Heart right ventricle (tissue), 16 donors: ENCODE data around the gene KLF6. TPM values are rescaled to one million over a fixed set of nuclear protein-coding genes. Genes with fewer than 3 reads are reported as not detected.

Experiments used
- ATAC-seq, 8 donors: fragments of 200-7000 bp; cut with Tn5 transposase; one replicate each; pipeline ENCODE4 v1.9.1; 2020; ENCODE audit warnings: mild to moderate bottlenecking in 8 of 8, moderate library complexity in 8 of 8, moderate number of reproducible peaks in 1 of 8
- DNase-seq, 2 donors: peaks; one replicate each; pipeline ENCODE4 v3.0.0-alpha.2; 2020
- H3K27ac ChIP-seq, 10 donors: fragments of 200-600 bp; sonication (generic) in 2 of 10; one replicate each; pipeline versions ENCODE4 v1.5.0 to v1.8.0; 2020 to 2022; ENCODE audit warnings: mild to moderate bottlenecking in 3 of 10
- H3K27me3 ChIP-seq, 7 donors: fragments of 200-600 bp; one replicate each; pipeline ENCODE4 v1.8.0; 2021 to 2022; ENCODE audit warnings: mild to moderate bottlenecking in 2 of 7
- H3K36me3 ChIP-seq, 9 donors: fragments of 200-600 bp; sonication (generic) in 1 of 9; one replicate each; pipeline versions ENCODE4 v1.5.0 to v1.8.0; 2020 to 2022; ENCODE audit warnings: mild to moderate bottlenecking in 2 of 9
- H3K4me1 ChIP-seq, 9 donors: fragments of 200-600 bp; sonication (generic) in 1 of 9; one replicate each; pipeline versions ENCODE4 v1.5.0 to v1.8.0; 2020 to 2022; ENCODE audit warnings: mild to moderate bottlenecking in 4 of 9
- H3K4me3 ChIP-seq, 10 donors: fragments of 200-600 bp; sonication (generic) in 2 of 10; one replicate each; pipeline versions ENCODE4 v1.5.0 to v1.8.0; 2020 to 2022; ENCODE audit warnings: mild to moderate bottlenecking in 7 of 10, moderate library complexity in 2 of 10
- H3K9me3 ChIP-seq, 11 donors: fragments of 200-600 bp in 10 of 11; sonication (generic) in 2 of 11; one replicate each; pipeline versions ENCODE4 v1.5.0 to v1.8.0; 2013 to 2022; ENCODE audit warnings: mild to moderate bottlenecking in 2 of 11, control low read depth in 1 of 11, moderate library complexity in 1 of 11
- WGBS, 2 donors: extraction: QIAGEN DNeasy Blood & Tissue Kit; methylation state at CpG; one replicate each; pipeline ENCODE4 v1.1.7; 2013; ENCODE audit warnings: inconsistent platforms in 1 of 2; 5-methylcytosine and 5-hydroxymethylcytosine counted together
- intact Hi-C, 10 donors: fragments of 100-400 bp; cut with DNase I; formaldehyde crosslinking; loops; one replicate each; pipeline versions ENCODE4 v1.11.1 to v1.14.2; 2022
- polyA plus RNA-seq, 2 donors: library from polyadenylated mRNA; stranded (reverse); fragments of 200-250 nt; gene quantifications; one replicate each; pipeline ENCODE4 v1.2.3, GENCODE V29; 2013
- total RNA-seq, 10 donors: library from RNA; stranded (reverse); fragmentation: NEBNext Ultra II Directional in 3 of 10; extraction: Animal tissue kit (Norgen Biotek cat#: 25700) in 3 of 10; gene quantifications; one replicate each; pipeline versions ENCODE4 v1.2.1 to v1.2.4, GENCODE V29; 2021 to 2023
- TF ChIP-seq, protein P1 (sequence below), 9 donors: fragments of 200-600 bp; sonication (generic) in 2 of 9; IDR thresholded peaks; one replicate each; pipeline versions ENCODE4 v1.5.0 to v1.8.0; 2021 to 2022; ENCODE audit warnings: antibody characterized with exemption in 9 of 9, mild to moderate bottlenecking in 5 of 9, moderate library complexity in 1 of 9
- donor health status: Arrhythmogenic right ventricular cardiomyopathy.
- donor health status: ischemic (EF 13 %, LVEDD 7.1; RV severe dilation, severe dysfunction).
- donor health status: healthy with polysubstance abuse.
- donor health status: DM: no; HTN: yes; CAD: no.
- donor health status: DM: no; HTN: no; CAD: no.
- donor health status: ischemic (EF 25% LVEDD 6.9; RV normal size, moderate dysfunction).
- donor health status: ischemic (EF 25% LVEDD 5.7; RV mildly dilated, moderate dysfunction).
- donor health status: healthy.
- donor health status: DM: yes; HTN: yes; CAD: no.
- donor health status: Ischemic cardiomyopathy.
- donor health status: ischemic (EF 35%, LVEDD 5.7; RV mildly dilated, moderate dysfunction).
- donor health status: nonischemic (EF 11% LVEDD 7.7; RV severe dilation, severe dysfunction).
- donor health status: DM: yes; HTN: yes; CAD: no.
- donor health status: PGD.
- donor health status: ischemic (EF 29% LVEDD 5.4; RV normal size, mild dysfunction).
- donor health status: nonischemic (EF 23%, LVEDD 6.1; RV moderate dilation, normal function).

Gene KLF6
- total and polyA plus RNA-seq, 12 donors: 22.1 to 90.5 (median 52.0) TPM

DNA sequence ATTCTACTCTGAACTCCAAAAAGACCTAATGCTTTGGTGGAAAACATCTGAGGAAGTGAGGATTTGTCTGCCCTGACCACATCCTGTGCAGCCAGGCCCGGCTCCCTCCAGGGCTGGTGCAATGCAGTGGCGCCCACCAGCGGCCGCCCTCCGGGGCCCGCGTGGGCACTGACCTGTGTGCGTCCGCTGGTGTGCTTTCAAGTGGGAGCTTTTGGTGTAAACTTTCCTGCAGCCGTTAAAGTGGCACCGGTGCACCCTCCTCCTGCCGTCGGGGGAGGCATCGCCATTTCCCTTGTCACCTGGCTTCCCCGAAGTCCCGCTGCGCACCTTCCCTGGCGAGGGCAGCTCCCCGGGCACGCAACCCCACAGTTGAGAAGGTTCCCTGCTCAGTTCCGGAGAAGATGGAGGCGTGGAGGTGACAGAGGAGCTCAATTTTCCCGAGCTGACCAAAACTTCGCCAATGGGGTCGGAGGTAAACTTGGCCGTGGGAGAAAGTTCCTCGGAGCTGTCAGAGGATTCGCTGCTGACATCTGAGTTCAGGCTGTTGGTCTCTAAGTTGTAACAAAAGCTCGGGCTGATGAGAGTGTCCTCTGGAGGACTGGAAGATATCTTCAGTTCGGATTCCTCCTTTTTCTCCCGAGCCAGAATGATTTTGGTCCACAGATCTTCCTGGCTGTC lies 3.4 kb downstream of the KLF6 start:
- H3K27me3 ChIP-seq: no peaks in the 10 kb centered on the region

DNA sequence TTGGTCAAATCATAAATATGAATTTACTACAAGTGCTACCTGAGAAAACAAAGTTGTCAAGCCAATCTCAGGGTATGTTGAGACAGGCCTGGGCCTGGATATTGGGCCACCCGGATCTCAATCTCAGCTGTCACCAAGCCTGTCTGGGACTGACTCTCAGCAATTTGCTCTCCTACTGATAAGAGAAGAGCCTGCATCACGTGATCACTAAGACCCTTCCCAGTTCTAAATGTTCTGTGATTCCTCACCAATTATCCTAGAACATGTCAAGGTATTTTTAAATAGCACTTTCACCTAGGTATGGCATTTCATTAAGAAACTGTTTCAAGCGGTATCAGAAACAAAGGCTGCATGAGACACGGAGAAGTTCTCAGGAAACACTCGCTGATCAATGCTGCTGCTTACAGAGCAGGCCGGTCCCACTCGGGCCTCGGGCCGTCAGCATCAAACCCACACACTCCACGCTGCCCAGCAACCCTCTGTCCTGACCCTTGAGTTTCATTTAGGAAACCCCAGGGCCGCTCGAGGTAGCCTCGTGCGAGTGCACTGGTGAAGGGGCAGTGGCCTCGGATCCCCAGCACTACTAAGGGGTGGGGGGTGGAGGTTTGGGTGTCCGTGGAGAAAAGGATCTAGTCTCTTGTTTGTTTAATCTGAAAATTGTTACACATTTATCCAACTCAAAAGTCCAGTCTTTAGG lies 4.1 kb downstream of the KLF6 start:
- ATAC-seq (no peak), DNase-seq (no peak)
- no peaks in the 10 kb centered on the region for H3K27me3 ChIP-seq
- peaks cover 0 to 66% (median 47%) of the 10 kb centered on the region in 9 donors for H3K36me3 ChIP-seq
- peak overlapping the region; percentile 67 to 99 (median 94) for H3K4me3 ChIP-seq
- TF ChIP-seq, protein P1, sequence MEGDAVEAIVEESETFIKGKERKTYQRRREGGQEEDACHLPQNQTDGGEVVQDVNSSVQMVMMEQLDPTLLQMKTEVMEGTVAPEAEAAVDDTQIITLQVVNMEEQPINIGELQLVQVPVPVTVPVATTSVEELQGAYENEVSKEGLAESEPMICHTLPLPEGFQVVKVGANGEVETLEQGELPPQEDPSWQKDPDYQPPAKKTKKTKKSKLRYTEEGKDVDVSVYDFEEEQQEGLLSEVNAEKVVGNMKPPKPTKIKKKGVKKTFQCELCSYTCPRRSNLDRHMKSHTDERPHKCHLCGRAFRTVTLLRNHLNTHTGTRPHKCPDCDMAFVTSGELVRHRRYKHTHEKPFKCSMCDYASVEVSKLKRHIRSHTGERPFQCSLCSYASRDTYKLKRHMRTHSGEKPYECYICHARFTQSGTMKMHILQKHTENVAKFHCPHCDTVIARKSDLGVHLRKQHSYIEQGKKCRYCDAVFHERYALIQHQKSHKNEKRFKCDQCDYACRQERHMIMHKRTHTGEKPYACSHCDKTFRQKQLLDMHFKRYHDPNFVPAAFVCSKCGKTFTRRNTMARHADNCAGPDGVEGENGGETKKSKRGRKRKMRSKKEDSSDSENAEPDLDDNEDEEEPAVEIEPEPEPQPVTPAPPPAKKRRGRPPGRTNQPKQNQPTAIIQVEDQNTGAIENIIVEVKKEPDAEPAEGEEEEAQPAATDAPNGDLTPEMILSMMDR (IDR thresholded peaks at IDR 0.05): no peak
- H3K9me3 ChIP-seq: no peaks in the 10 kb centered on the region
- peaks cover 26 to 66% (median 62%) of the 10 kb centered on the region in 9 donors for H3K4me1 ChIP-seq
- H3K27ac ChIP-seq: peak overlapping the region; percentile 98 to 100 (median 100)
- intact Hi-C loops: loop anchor here in 8 of 10 donors (2.0 to 10.0 kb wide), 20 partner anchors 30 to 986 kb away; no protein-coding TSS in a partner anchor
- WGBS, 2 donors: 11 to 13% methylated on average over 16 of the region's 16 CpGs

More for the DNA sequence above, 3.4 kb downstream of the KLF6 start:
- peak in 4 of 8 donors; percentile 17 to 30 (median 22) for ATAC-seq
- intact Hi-C loops: loop anchor here in 8 of 10 donors (2.0 to 10.0 kb wide), 22 partner anchors 31 to 987 kb away; no protein-coding TSS in a partner anchor
- DNase-seq: peak; percentile 57 to 62
- H3K4me1 ChIP-seq: peaks cover 26 to 66% (median 59%) of the 10 kb centered on the region in 9 donors
- H3K9me3 ChIP-seq: no peaks in the 10 kb centered on the region
- peak overlapping the region; percentile 98 to 100 (median 100) for H3K27ac ChIP-seq
- peak overlapping the region; percentile 67 to 99 (median 94) for H3K4me3 ChIP-seq
- TF ChIP-seq, protein P1 (IDR thresholded peaks at IDR 0.05): peak; percentile 24 to 80 (median 65)
- WGBS, 2 donors: 22 to 24% methylated on average over 31 of the region's 31 CpGs
- peaks cover 0 to 59% (median 43%) of the 10 kb centered on the region in 9 donors for H3K36me3 ChIP-seq

- WGBS, 2 donors: 16% methylated on average over 17 of the region's 17 CpGs
- ATAC-seq (no peak), DNase-seq (no peak)
- Histone ChIP-seq H3K27me3 (no peaks in the 10 kb centered on the region), H3K9me3 (no peaks in the 10 kb centered on the region), H3K4me1 (peaks cover 26 to 72% (median 69%) of the 10 kb centered on the region in 9 donors), H3K36me3 (peaks cover 0 to 73% (median 49%) of the 10 kb centered on the region in 9 donors), H3K4me3 (peak overlapping the region; percentile 67 to 99 (median 94)), H3K27ac (peak overlapping the region; percentile 98 to 100 (median 100))
- TF ChIP-seq, protein P1 (IDR thresholded peaks at IDR 0.05): no peak
- intact Hi-C loops: loop anchor here in 8 of 10 donors (2.0 to 10.0 kb wide), 20 partner anchors 29 to 987 kb away; no protein-coding TSS in a partner anchor
Measured at GRCh38 chr10:3780021-3780770, 4.8 kb downstream of the KLF6 start.
